Pons (tissue), 1 donor: ENCODE measurements around the gene NKX2-8.

Source experiments
- DNase-seq: peaks from one replicate; pipeline ENCODE4 v3.0.0-alpha.2; 2016; ENCODE audit warnings: low spot score

NKX2-8 gene

DNA sequence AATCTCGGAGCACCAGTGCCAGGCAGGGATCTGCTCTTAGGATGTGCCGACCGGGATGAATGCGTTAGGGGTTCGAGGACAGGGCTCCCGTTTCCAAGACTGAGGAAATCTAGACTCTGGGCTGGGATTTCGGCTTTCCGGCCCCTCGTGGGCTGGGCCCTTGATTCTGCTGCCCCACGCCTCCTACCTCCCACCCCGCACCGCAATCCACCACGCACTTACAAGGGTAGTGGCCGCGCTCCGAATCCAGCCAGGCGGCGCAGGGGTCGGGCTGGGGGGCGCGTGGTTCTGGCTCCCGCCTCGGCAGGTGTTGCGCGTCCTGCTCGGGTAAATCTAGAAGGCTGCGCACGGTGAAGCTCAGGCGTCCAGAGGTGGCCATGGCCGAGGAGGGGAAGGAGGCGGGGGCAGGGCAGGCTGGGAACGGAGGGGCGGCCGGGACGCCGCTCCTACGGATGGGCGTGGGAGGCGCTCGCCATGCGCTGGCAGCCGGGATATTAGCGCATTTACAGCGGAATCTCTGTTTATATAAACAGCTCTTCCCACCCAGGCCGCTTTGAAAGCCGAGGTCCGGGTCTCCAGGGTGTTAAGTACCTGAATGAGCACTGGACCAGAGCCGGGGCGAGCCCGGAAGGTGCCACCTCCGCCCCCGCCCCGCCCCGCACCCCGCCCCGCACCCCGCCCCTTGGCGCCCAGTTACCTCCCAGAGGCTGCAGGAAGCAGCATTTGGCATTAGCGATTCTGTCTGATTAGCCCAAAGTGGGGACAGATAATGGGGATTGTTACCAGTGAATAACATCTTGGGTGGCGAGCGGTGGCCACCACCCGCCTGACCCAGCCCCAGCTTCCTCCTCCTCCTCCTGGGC, at the start of gene NKX2-8:
NKX2-8 (minus strand) TSS at position 604 of the 863 bp plus-strand sequence; CDS start at position 379, 225 bp downstream.
- DNase-seq = no peak

GRCh38 chr14:36627981-36628380, 45.6 kb upstream of the NKX2-8 start:
- no peak for DNase-seq

DNA sequence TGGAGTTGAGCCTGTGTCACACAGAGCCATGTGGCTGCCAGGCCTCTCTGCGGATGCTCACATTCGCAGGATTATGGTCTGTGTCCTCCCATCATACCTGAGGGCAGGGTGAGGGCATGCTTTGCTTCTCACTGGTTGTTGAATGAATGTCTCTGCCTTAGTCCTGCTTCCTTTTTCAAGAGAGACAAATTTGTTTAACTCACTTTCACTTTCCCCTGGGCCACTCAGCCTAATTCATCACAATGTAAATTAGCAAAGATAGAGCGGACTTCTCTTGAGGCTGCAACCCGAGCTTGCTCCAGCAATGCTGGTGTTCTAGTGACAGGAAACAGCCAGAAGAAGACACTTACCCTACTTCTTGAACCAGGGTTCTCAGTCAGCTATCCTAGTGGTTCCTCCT, 43.7 kb upstream of the NKX2-8 start:
- no peak for DNase-seq

DNA sequence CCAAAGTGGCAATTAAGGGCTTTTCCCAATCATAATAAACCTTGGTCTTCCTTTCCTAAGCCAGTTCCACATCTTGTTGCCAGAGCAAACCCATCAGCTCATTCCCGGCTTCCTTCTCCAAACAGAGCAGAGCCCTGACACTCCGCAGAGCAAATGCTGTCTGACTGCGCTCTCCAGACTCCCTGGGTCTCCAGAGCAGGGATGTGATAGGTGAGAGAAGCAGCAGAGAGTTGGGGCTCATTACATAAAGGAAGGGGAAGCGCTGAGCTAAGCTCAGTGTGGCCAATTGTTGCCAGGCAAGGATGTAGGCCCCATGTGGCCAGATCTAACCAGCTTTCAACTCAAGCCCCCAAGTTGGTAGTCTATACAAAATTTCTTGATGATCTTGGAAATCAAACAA, 43.0 kb upstream of the NKX2-8 start:
- no peak for DNase-seq

DNA sequence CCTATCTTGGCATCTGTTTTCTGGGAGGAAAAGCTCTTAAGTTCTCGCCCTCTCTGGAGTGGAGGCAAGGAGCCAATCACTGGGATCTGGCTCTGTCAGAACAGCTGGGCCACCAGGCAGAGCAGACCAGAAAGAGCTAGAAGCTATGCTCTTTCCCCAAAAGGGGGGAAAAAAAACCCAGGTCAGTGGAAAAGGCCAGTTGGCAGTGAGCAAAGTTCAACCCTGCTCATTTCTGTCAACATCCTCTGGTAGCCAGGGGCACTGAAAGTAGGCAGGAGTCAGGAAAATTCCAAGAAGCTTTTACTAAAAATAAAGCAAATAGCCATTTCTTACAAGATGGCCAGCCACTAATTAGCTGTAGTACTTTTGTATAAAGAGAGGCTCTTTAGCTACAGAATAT, 42.6 kb upstream of the NKX2-8 start:
- no peak for DNase-seq

GRCh38 chr14:36619853-36620252, 37.4 kb upstream of the NKX2-8 start:
- DNase-seq = no peak

- no peak for DNase-seq
Measured at GRCh38 chr14:36619131-36619530, 36.7 kb upstream of the NKX2-8 start.

GRCh38 chr14:36618641-36619040, 36.2 kb upstream of the NKX2-8 start:
- no peak for DNase-seq

DNA sequence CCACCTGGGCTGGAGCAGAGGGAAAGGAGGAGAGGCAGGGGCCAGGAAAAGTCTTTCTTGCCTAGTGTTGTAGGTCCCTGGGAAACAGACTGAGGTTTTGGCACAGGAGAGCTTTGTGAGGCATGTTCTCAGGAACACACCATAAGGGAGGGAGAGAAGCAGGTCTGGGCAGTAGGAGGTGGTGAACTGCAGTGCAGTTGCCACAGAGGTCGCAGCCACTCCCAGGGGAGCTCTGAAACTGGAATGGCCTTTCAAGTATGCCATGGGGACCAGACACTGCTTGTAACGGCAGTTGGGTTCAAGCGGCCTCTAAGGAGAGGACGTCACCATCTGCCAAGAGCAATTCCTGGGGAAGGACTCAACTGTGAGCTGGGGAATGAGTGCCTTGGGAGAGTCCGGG, 35.4 kb upstream of the NKX2-8 start:
- DNase-seq = no peak

- no peak for DNase-seq
Measured at GRCh38 chr14:36605506-36605857, 23.1 kb upstream of the NKX2-8 start.

DNA sequence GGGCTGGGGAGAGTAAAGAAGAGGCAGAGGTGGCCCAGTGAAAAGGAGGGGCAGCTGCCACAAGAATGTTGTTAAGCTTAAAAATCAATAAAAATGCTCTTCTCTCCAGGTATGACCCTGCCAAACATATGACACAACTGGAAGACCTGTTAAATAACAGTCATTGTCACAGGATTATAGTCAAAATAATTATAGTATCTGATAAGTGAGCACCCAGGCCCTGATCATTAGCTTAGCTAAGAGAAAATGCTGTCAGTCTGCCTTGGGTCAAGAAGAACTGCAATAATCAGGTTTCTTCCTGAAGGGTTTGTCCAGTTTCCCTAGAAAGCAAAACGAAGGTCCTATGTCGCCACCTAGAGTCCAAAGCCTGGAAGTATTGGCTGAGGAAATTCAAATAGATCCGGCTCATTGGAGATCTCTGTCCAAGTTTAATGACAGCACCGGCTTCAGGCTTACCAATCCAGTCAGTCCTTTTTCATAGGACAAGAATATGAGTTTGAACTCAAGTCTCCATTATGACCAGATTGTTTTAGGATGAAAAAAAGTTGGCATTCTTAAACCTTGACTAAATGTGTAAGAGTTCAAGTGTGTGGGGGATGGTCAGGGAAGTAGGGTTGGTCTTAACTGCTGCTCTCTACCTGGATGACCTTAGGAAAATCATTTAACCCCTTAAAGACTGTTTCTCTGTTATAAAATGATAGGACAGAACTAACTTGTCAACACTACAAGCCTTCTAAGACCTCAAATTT, 22.5 kb upstream of the NKX2-8 start:
- DNase-seq = peak; percentile 92

DNA sequence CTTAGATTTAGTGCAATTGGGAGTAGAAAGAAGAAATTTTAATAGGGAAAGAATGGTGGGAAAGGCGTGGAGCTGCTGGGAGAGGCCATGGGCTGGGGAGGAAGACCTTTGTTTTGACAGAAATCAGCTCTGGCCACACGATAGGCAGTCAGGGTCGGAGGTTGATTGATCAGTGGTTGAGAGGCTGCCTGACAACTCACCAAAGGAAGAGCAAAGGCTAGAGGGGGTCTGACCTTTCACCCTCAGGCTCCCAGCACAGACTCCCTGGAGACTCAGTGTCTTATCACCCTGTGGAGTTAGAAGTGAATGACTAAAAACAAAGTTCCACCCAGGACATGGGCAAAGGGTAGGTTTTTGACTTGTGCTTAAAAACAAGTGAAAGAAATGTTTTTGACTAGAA, 18.0 kb upstream of the NKX2-8 start:
- no peak for DNase-seq

GRCh38 chr14:36591482-36591881, 9.1 kb upstream of the NKX2-8 start:
- DNase-seq = no peak

DNA sequence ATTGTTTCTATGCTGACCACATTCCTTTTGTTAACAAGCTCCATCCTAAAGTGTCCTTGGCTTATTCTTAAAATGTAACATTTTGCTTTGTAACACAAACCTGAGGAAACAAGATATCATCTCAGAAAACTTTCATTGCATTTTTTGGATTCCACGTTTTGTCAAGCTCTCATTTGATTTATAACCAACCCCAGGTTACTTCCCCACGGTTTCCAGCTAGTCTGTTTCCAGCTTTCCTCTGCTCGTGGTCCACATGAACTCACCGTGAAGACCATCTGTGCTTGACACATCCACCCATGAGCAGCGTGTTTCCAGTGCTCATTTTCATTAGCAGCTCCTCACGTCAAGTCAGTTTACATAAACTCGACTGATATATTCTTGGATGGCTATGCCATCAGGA, 6.4 kb upstream of the NKX2-8 start:
- DNase-seq = no peak

GRCh38 chr14:36588119-36588518, 5.7 kb upstream of the NKX2-8 start:
- DNase-seq = no peak

- DNase-seq = no peak
Measured at GRCh38 chr14:36585100-36585499, 2.7 kb upstream of the NKX2-8 start.

- DNase-seq = no peak
Measured at GRCh38 chr14:36583893-36584811, 1.7 kb upstream of the NKX2-8 start.

DNA sequence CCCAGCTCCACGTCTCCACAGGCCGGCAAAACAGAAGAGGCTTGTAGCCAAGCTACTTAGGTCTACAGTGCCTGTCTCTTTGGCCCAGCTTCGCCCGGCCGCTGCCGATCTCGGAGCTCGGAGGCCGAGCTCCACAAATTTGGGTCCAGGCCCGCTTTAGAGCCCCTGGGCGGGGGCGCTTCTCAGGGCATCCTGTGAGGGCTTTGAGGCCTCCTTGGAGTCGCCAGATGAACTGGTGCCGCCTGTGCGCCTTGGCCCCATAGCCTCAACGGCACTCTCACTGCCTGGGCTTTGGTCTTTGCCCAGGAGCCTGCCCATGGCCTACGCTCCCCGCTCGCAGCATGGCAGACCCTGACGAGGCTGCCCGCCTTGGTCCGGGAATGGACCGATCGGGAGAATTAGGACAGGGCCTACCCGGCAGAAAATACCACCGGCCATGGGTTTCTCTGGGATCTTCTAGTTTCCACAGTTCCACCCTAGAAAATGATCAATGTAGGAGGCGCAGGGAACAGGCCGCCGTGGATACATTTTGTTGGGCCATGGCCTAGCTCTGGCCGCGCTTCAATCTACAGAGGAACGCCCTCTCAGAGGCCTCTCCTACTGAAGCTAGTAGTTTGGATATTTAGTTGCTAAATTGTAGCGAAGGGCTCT, 953 bp upstream of the NKX2-8 start:
- DNase-seq = no peak

DNA sequence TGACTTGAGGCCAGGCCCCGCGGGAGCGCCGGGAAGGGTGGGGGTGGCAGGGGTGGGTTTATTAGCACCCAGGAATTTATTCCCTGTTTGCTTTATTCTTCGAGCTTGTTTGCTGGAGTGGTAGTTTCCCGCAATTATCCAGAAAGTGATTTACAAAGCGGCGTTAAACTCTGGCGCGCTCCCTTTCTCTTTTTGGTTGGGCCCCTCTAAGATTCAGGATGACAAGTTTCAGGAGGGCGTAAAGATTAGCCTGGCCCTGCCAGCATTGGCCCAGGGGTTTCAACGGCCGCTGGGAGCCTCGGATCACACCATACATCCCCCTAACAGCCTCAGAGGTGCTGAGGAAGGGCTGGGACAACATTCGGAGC, 444 bp upstream of the NKX2-8 start:
- no peak for DNase-seq

DNA sequence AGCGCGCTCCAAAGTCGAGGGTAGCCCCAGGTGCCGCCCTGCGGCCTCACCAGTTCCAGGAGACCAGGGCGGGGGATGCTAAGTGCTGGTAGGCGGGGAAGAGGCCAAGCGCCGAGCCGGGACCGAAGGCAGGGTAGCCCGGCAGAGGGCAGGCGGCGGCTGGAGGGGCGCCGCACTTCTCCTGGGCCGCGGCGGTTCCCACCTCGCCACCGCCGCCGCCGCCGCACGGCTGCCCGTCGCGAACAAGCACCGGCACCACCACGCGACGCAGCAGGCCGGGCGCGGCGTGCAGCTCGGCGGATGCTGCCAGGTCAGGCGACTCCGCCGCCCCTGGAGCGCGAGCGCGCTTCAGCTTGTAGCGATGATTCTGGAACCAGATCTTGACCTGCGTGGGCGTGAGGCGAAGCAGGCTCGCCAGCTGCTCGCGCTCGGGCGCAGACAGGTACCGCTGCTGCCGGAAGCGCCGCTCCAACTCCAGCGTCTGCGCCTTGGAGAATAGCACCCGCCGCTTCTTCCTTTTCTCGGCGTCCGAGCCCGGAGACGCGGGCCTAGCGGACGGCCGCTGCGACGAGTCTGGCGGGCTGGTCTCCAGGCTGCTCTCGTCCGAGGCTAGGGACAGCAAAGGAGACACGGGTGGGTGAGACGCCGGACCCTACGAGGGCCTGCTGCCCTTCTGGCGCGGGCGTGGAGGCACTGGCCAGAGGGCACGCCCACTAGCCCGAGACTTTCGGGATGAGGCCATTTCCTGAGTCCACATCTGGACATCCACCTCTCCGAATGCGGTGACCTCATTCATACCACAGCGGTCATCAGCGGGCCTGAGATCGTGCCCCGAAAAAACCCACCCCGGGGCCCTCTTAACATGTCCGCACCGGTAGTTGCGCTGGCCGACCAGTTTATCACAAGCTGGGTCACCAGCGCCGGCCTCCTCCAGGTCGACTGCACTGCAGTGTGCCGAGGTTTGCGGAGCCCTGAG, 1.3 kb downstream of the NKX2-8 start:
- no peak for DNase-seq
